ENCODE results near the gene CCDC183.
"Not testable (repeated sequence)": the region's sequence is repeated elsewhere in the genome, so short reads cannot be mapped to it uniquely, and the experiment has no call there.

CCDC183 gene

GRCh38 chr9:136794281-136794999 lies 1.7 kb upstream of the CCDC183 start:
- H2BK5ac ChIP-seq (ENCODE audit: low read depth, low read length, poor library complexity, severe bottlenecking): no peak overlapping the region
- H3K27me3 ChIP-seq (ENCODE audit: control insufficient read depth in 1 of 2, insufficient read depth in 1 of 2, low read length in 2 of 2): peaks cover 21 to 36% of the 10 kb centered on the region in 2 experiments
- no peak overlapping the region for H3K9ac ChIP-seq (ENCODE audit: low read length)
- H3K79me1 ChIP-seq (replicated peaks; ENCODE audit: low read length, poor library complexity, severe bottlenecking): peaks cover 21% of the 10 kb centered on the region
- no peak overlapping the region for H4K91ac ChIP-seq (ENCODE audit: low read length)
- peak overlapping the region; percentile 37 for H2BK15ac ChIP-seq (ENCODE audit: low read depth, poor library complexity, severe bottlenecking)
- H2BK12ac ChIP-seq (ENCODE audit: low read length in 2 of 2): no peak overlapping the region
- H4K8ac ChIP-seq (ENCODE audit: low read length): no peak overlapping the region
- H3K14ac ChIP-seq (ENCODE audit: low read length in 2 of 2): no peak overlapping the region
- no peak overlapping the region for H2BK120ac ChIP-seq (ENCODE audit: low read depth, low read length)
- peaks cover 10 to 24% of the 10 kb centered on the region in 2 experiments for H3K36me3 ChIP-seq (ENCODE audit: control insufficient read depth in 1 of 2, insufficient read depth in 2 of 2, low read depth in 1 of 2, low read length in 2 of 2)
- no peaks in the 10 kb centered on the region for H3K9me3 ChIP-seq (ENCODE audit: control insufficient read depth, low read length)
- H2AK5ac ChIP-seq (ENCODE audit: low read length, severe bottlenecking): no peak overlapping the region
- H3K4ac ChIP-seq (ENCODE audit: low read depth in 1 of 2, low read length in 2 of 2): no peak overlapping the region
- no peak for DNase-seq
- H3K4me3 ChIP-seq (ENCODE audit: insufficient read depth in 1 of 2, low read depth in 1 of 2, low read length in 2 of 2): no peak overlapping the region
- peaks cover 17% of the 10 kb centered on the region for H3K4me1 ChIP-seq (ENCODE audit: control insufficient read depth, insufficient read depth, low read depth, low read length)
- H3K18ac ChIP-seq (ENCODE audit: low read depth in 1 of 2, low read length in 2 of 2): no peak overlapping the region
- no peak overlapping the region for H3K4me2 ChIP-seq (ENCODE audit: low read length, poor library complexity, severe bottlenecking)
- peak overlapping the region in 1 of 2 experiments; percentile 41 for H3K23ac ChIP-seq (ENCODE audit: low read length in 2 of 2)
- 96% methylated on average over 14 of the region's 14 CpGs for WGBS
- no peak overlapping the region for H3K27ac ChIP-seq (ENCODE audit: low read length, poor library complexity, severe bottlenecking)
- no peak overlapping the region for H2AFZ ChIP-seq (ENCODE audit: low read depth, low read length)

- H3K27me3 ChIP-seq (ENCODE audit: control insufficient read depth in 1 of 2, insufficient read depth in 1 of 2, low read length in 2 of 2): peaks cover 26 to 41% of the 10 kb centered on the region in 2 experiments
- H2BK5ac ChIP-seq (ENCODE audit: low read depth, low read length, poor library complexity, severe bottlenecking): no peak overlapping the region
- no peak overlapping the region for H3K4me2 ChIP-seq (ENCODE audit: low read length, poor library complexity, severe bottlenecking)
- peaks cover 21% of the 10 kb centered on the region for H3K79me1 ChIP-seq (replicated peaks; ENCODE audit: low read length, poor library complexity, severe bottlenecking)
- no peak overlapping the region for H2BK120ac ChIP-seq (ENCODE audit: low read depth, low read length)
- H3K18ac ChIP-seq (ENCODE audit: low read depth in 1 of 2, low read length in 2 of 2): no peak overlapping the region
- peaks cover 10 to 24% of the 10 kb centered on the region in 2 experiments for H3K36me3 ChIP-seq (ENCODE audit: control insufficient read depth in 1 of 2, insufficient read depth in 2 of 2, low read depth in 1 of 2, low read length in 2 of 2)
- H2AK5ac ChIP-seq (ENCODE audit: low read length, severe bottlenecking): no peak overlapping the region
- H2BK12ac ChIP-seq (ENCODE audit: low read length in 2 of 2): no peak overlapping the region
- H3K9ac ChIP-seq (ENCODE audit: low read length): no peak overlapping the region
- peaks cover 22% of the 10 kb centered on the region for H3K4me1 ChIP-seq (ENCODE audit: control insufficient read depth, insufficient read depth, low read depth, low read length)
- WGBS: 76% methylated on average over 6 of the region's 6 CpGs
- H4K8ac ChIP-seq (ENCODE audit: low read length): no peak overlapping the region
- no peak overlapping the region for H4K91ac ChIP-seq (ENCODE audit: low read length)
- no peak overlapping the region for H2AFZ ChIP-seq (ENCODE audit: low read depth, low read length)
- DNase-seq: no peak
- H3K4me3 ChIP-seq (ENCODE audit: insufficient read depth in 1 of 2, low read depth in 1 of 2, low read length in 2 of 2): no peak overlapping the region
- no peak overlapping the region for H3K4ac ChIP-seq (ENCODE audit: low read depth in 1 of 2, low read length in 2 of 2)
- H3K9me3 ChIP-seq (ENCODE audit: control insufficient read depth, low read length): no peaks in the 10 kb centered on the region
- no peak overlapping the region for H3K14ac ChIP-seq (ENCODE audit: low read length in 2 of 2)
- peak overlapping the region; percentile 37 for H2BK15ac ChIP-seq (ENCODE audit: low read depth, poor library complexity, severe bottlenecking)
- H3K27ac ChIP-seq (ENCODE audit: low read length, poor library complexity, severe bottlenecking): no peak overlapping the region
- no peak overlapping the region for H3K23ac ChIP-seq (ENCODE audit: low read length in 2 of 2)
These were observed 1.2 kb upstream of the CCDC183 start for GRCh38 chr9:136795000-136795348.

GRCh38 chr9:136796775-136797347 lies 723 bp downstream of the CCDC183 start:
- peaks cover 35 to 58% of the 10 kb centered on the region in 2 experiments for H3K27me3 ChIP-seq (ENCODE audit: control insufficient read depth in 1 of 2, insufficient read depth in 1 of 2, low read length in 2 of 2)
- H3K9me3 ChIP-seq (ENCODE audit: control insufficient read depth, low read length); H2BK15ac ChIP-seq (ENCODE audit: low read depth, poor library complexity, severe bottlenecking); H2BK120ac ChIP-seq (ENCODE audit: low read depth, low read length); H4K8ac ChIP-seq (ENCODE audit: low read length); H4K91ac ChIP-seq (ENCODE audit: low read length); H3K27ac ChIP-seq (ENCODE audit: low read length, poor library complexity, severe bottlenecking); H2AFZ ChIP-seq (ENCODE audit: low read depth, low read length); H3K18ac ChIP-seq (ENCODE audit: low read depth in 1 of 2, low read length in 2 of 2); H3K9ac ChIP-seq (ENCODE audit: low read length); H3K23ac ChIP-seq (ENCODE audit: low read length in 2 of 2); H3K4me2 ChIP-seq (ENCODE audit: low read length, poor library complexity, severe bottlenecking); H3K4me3 ChIP-seq (ENCODE audit: insufficient read depth in 1 of 2, low read depth in 1 of 2, low read length in 2 of 2); H3K4ac ChIP-seq (ENCODE audit: low read depth in 1 of 2, low read length in 2 of 2); H2BK12ac ChIP-seq (ENCODE audit: low read length in 2 of 2); H2AK5ac ChIP-seq (ENCODE audit: low read length, severe bottlenecking); H3K14ac ChIP-seq (ENCODE audit: low read length in 2 of 2); H2BK5ac ChIP-seq (ENCODE audit: low read depth, low read length, poor library complexity, severe bottlenecking): not testable (repeated sequence)
- WGBS: 1% methylated on average over 8 of the region's 10 CpGs
- H3K4me1 ChIP-seq (ENCODE audit: control insufficient read depth, insufficient read depth, low read depth, low read length): peaks cover 27% of the 10 kb centered on the region
- peaks cover 10 to 24% of the 10 kb centered on the region in 2 experiments for H3K36me3 ChIP-seq (ENCODE audit: control insufficient read depth in 1 of 2, insufficient read depth in 2 of 2, low read depth in 1 of 2, low read length in 2 of 2)
- DNase-seq: peak; percentile 88
- H3K79me1 ChIP-seq (replicated peaks; ENCODE audit: low read length, poor library complexity, severe bottlenecking): peaks cover 16% of the 10 kb centered on the region

GRCh38 chr9:136798708-136799078 lies 2.6 kb downstream of the CCDC183 start:
- H2BK120ac ChIP-seq (ENCODE audit: low read depth, low read length): no peak overlapping the region
- no peak overlapping the region for H2AFZ ChIP-seq (ENCODE audit: low read depth, low read length)
- H3K27me3 ChIP-seq (ENCODE audit: control insufficient read depth in 1 of 2, insufficient read depth in 1 of 2, low read length in 2 of 2): peaks cover 41 to 66% of the 10 kb centered on the region in 2 experiments
- no peak for DNase-seq
- no peak overlapping the region for H3K27ac ChIP-seq (ENCODE audit: low read length, poor library complexity, severe bottlenecking)
- H3K9me3 ChIP-seq (ENCODE audit: control insufficient read depth, low read length): no peaks in the 10 kb centered on the region
- no peak overlapping the region for H3K4me3 ChIP-seq (ENCODE audit: insufficient read depth in 1 of 2, low read depth in 1 of 2, low read length in 2 of 2)
- H4K91ac ChIP-seq (ENCODE audit: low read length): peak overlapping the region; percentile 34
- H2BK5ac ChIP-seq (ENCODE audit: low read depth, low read length, poor library complexity, severe bottlenecking): no peak overlapping the region
- peaks cover 16% of the 10 kb centered on the region for H3K4me1 ChIP-seq (ENCODE audit: control insufficient read depth, insufficient read depth, low read depth, low read length)
- no peak overlapping the region for H3K23ac ChIP-seq (ENCODE audit: low read length in 2 of 2)
- no peaks in the 10 kb centered on the region for H3K79me1 ChIP-seq (replicated peaks; ENCODE audit: low read length, poor library complexity, severe bottlenecking)
- no peak overlapping the region for H3K4me2 ChIP-seq (ENCODE audit: low read length, poor library complexity, severe bottlenecking)
- no peak overlapping the region for H3K18ac ChIP-seq (ENCODE audit: low read depth in 1 of 2, low read length in 2 of 2)
- WGBS: 90% methylated on average over 6 of the region's 6 CpGs
- peak overlapping the region; percentile 3 for H2BK15ac ChIP-seq (ENCODE audit: low read depth, poor library complexity, severe bottlenecking)
- peak overlapping the region in 1 of 2 experiments; percentile 9 for H3K4ac ChIP-seq (ENCODE audit: low read depth in 1 of 2, low read length in 2 of 2)
- no peak overlapping the region for H2AK5ac ChIP-seq (ENCODE audit: low read length, severe bottlenecking)
- no peak overlapping the region for H3K9ac ChIP-seq (ENCODE audit: low read length)
- H4K8ac ChIP-seq (ENCODE audit: low read length): no peak overlapping the region
- H3K36me3 ChIP-seq (ENCODE audit: control insufficient read depth in 1 of 2, insufficient read depth in 2 of 2, low read depth in 1 of 2, low read length in 2 of 2): peaks cover 1 to 10% of the 10 kb centered on the region in 2 experiments
- peak overlapping the region in 1 of 2 experiments; percentile 28 for H2BK12ac ChIP-seq (ENCODE audit: low read length in 2 of 2)
- no peak overlapping the region for H3K14ac ChIP-seq (ENCODE audit: low read length in 2 of 2)
